NCI-H748 (cell line): Measurements from ENCODE around the gene AHNAK.
"Not testable (repeated sequence)": the region's sequence is repeated elsewhere in the genome, so short reads cannot be mapped to it uniquely, and the experiment has no call there.

Experiments used
- DNase-seq: peaks from one replicate; lab custom pipeline; 2025; ENCODE audit not compliant: unreplicated experiment; lab: John Stamatoyannopoulos, UW

Gene AHNAK

GRCh38 chr11:62390237-62390636 is 156.4 kb downstream of the AHNAK start:
- no peak for DNase-seq

GRCh38 chr11:62388999-62389398 is 157.6 kb downstream of the AHNAK start:
- DNase-seq: no peak

GRCh38 chr11:62387381-62387780 is 159.2 kb downstream of the AHNAK start:
- DNase-seq: no peak

- not testable (repeated sequence) for DNase-seq
Measured at GRCh38 chr11:62386083-62386482, 160.5 kb downstream of the AHNAK start.

GRCh38 chr11:62383822-62384221 is 162.8 kb downstream of the AHNAK start:
- no peak for DNase-seq
